ENCODE data around the gene CFAP58. TPM values are rescaled to one million over a fixed set of nuclear protein-coding genes. Genes with fewer than 3 reads are reported as not detected.

The CFAP58 gene
- total RNA-seq, 1 experiment from 2014 or later: 0.63 TPM

GRCh38 chr10:104322416-104322782 is 31.2 kb upstream of the CFAP58 start:
- H3K9me3 Mint-ChIP-seq: no peaks in the 10 kb centered on the region
- Histone ChIP-seq H4K20me1 (ENCODE audit: control insufficient read depth, insufficient read depth, insufficient read length) (no peaks in the 10 kb centered on the region), H2BK20ac (ENCODE audit: low read depth, low read length, poor library complexity, severe bottlenecking) (no peak overlapping the region), H3K27me3 (ENCODE audit: insufficient read depth, low read length) (no peaks in the 10 kb centered on the region), H2AFZ (ENCODE audit: low read length) (no peak overlapping the region), H3K56ac (ENCODE audit: insufficient read length, low read depth, low read length) (no peak overlapping the region), H3K23ac (ENCODE audit: insufficient read length, low read depth, low read length) (no peak overlapping the region), H3T11ph (ENCODE audit: low read length) (no peak overlapping the region), H3K9me3 (ENCODE audit: control insufficient read depth, low read depth, low read length) (no peaks in the 10 kb centered on the region), H3K4me2 (ENCODE audit: insufficient read depth, insufficient read length, low read length) (no peak overlapping the region), H3K9ac (ENCODE audit: extremely low read depth, insufficient read length, low read length) (no peak overlapping the region), H2BK5ac (ENCODE audit: insufficient read length, low read length) (no peak overlapping the region), H3K4ac (ENCODE audit: low read depth, low read length) (no peak overlapping the region), H4K5ac (ENCODE audit: insufficient read length, low read depth, low read length) (no peak overlapping the region), H3K14ac (ENCODE audit: insufficient read depth, low read length) (no peak overlapping the region), H2BK15ac (ENCODE audit: low read depth, low read length) (no peak overlapping the region), H3K79me1 (ENCODE audit: insufficient read depth, low read depth, low read length, poor library complexity, severe bottlenecking) (no peaks in the 10 kb centered on the region), H2AK5ac (ENCODE audit: insufficient read length, low read length) (no peak overlapping the region), H3K27ac (ENCODE audit: insufficient read length, low read depth, low read length) (no peak overlapping the region), H3K79me2 (ENCODE audit: insufficient read depth, low read length) (peaks cover 22% of the 10 kb centered on the region; the same call in 1 of the 2 replicates), H3K18ac (ENCODE audit: insufficient read length, low read depth, low read length) (no peak overlapping the region), H3K23me2 (ENCODE audit: insufficient read length, low read depth, low read length, poor library complexity, severe bottlenecking) (no peaks in the 10 kb centered on the region), H2BK12ac (ENCODE audit: insufficient read length, low read depth, low read length) (no peak overlapping the region), H3K4me1 (ENCODE audit: insufficient read depth, low read length) (peaks cover 24% of the 10 kb centered on the region), H4K91ac (ENCODE audit: insufficient read length, low read depth, low read length) (no peak overlapping the region), H4K8ac (replicated peaks; ENCODE audit: insufficient read length, low read depth, low read length) (no peak overlapping the region), H2BK120ac (ENCODE audit: low read depth, low read length, poor library complexity, severe bottlenecking) (no peak overlapping the region)
- H3K4me3 Mint-ChIP-seq: no peak overlapping the region
- TF ChIP-seq CTCF (conservative IDR thresholded peaks at IDR 0.05): no peak
- peak overlapping the region in 2 of 3 experiments; percentile 52 to 83; a peak in 4 of 7 replicates for H3K27ac Mint-ChIP-seq
- H3K36me3 Mint-ChIP-seq (ENCODE audit: insufficient read depth in 1 of 3, low read depth in 3 of 3): peaks cover 22 to 28% (median 23%) of the 10 kb centered on the region in 3 experiments
- peak; percentile 38 for DNase-seq
- peaks cover 78 to 80% of the 10 kb centered on the region in 2 experiments for H3K4me1 Mint-ChIP-seq
- WGBS (ENCODE audit: extremely low coverage, insufficient read length, low lambda C conversion rate): no CpG with 5 or more reads among the region's 7 CpGs
- H3K27me3 Mint-ChIP-seq (ENCODE audit: low read depth): no peaks in the 10 kb centered on the region
